NCI-H2107 (cell line): ENCODE results near the gene TGDS.
A peak's percentile ranks its signal among the peaks of the same experiment; 100 is the strongest.
"Not testable (repeated sequence)": the region's sequence is repeated elsewhere in the genome, so short reads cannot be mapped to it uniquely, and the experiment has no call there.

Experiments
- DNase-seq: peaks from one replicate; lab custom pipeline; 2025; lab: John Stamatoyannopoulos, UW

Gene TGDS

GRCh38 chr13:94595950-94596574 lies at the start of gene TGDS:
Gene TGDS, minus strand, starts transcription at chr13:94596152. Its CDS starts 16 bp downstream, at chr13:94596136.
- DNase-seq, result peak; percentile 64

GRCh38 chr13:94641409-94641941 lies 45.5 kb upstream of the TGDS start:
- DNase-seq, result no peak

- DNase-seq, result no peak
Measured at GRCh38 chr13:94640721-94641120, 44.8 kb upstream of the TGDS start.

- DNase-seq, result not testable (repeated sequence)
Measured at GRCh38 chr13:94637677-94638076, 41.7 kb upstream of the TGDS start.

- DNase-seq, result no peak
Measured at GRCh38 chr13:94636942-94637578, 41.1 kb upstream of the TGDS start.

GRCh38 chr13:94636096-94636495 lies 40.1 kb upstream of the TGDS start:
- DNase-seq, result not testable (repeated sequence)

GRCh38 chr13:94632226-94632980 lies 36.5 kb upstream of the TGDS start:
- no peak for DNase-seq

- DNase-seq, result no peak
Measured at GRCh38 chr13:94630858-94631257, 34.9 kb upstream of the TGDS start.

GRCh38 chr13:94623316-94623715 lies 27.4 kb upstream of the TGDS start:
- no peak for DNase-seq

- no peak for DNase-seq
Measured at GRCh38 chr13:94622344-94622743, 26.4 kb upstream of the TGDS start.

GRCh38 chr13:94620286-94620896 lies 24.4 kb upstream of the TGDS start:
- DNase-seq, result peak; percentile 18

- DNase-seq, result no peak
Measured at GRCh38 chr13:94617389-94618000, 21.5 kb upstream of the TGDS start.

- DNase-seq, result no peak
Measured at GRCh38 chr13:94613051-94613450, 17.1 kb upstream of the TGDS start.

- no peak for DNase-seq
Measured at GRCh38 chr13:94612050-94612449, 16.1 kb upstream of the TGDS start.

GRCh38 chr13:94610475-94610874 lies 14.5 kb upstream of the TGDS start:
- DNase-seq, result no peak

- no peak for DNase-seq
Measured at GRCh38 chr13:94609196-94609595, 13.2 kb upstream of the TGDS start.

- no peak for DNase-seq
Measured at GRCh38 chr13:94608586-94608985, 12.6 kb upstream of the TGDS start.

GRCh38 chr13:94607939-94608338 lies 12.0 kb upstream of the TGDS start:
- no peak for DNase-seq

GRCh38 chr13:94607056-94607455 lies 11.1 kb upstream of the TGDS start:
- no peak for DNase-seq

- no peak for DNase-seq
Measured at GRCh38 chr13:94602467-94602866, 6.5 kb upstream of the TGDS start.

GRCh38 chr13:94601446-94602431 lies 5.8 kb upstream of the TGDS start, which contains the start of gene GPR180:
Gene GPR180, plus strand, starts transcription at chr13:94601857. Its CDS starts 71 bp downstream, at chr13:94601928.
- peak; percentile 92 for DNase-seq
